ENCODE results near the gene WWC2. TPM values are rescaled to one million over a fixed set of nuclear protein-coding genes. Genes with fewer than 3 reads are reported as not detected.
A peak's percentile ranks its signal among the peaks of the same experiment; 100 is the strongest.

The WWC2 gene
- total RNA-seq, 1 donor, result 100 TPM

DNA sequence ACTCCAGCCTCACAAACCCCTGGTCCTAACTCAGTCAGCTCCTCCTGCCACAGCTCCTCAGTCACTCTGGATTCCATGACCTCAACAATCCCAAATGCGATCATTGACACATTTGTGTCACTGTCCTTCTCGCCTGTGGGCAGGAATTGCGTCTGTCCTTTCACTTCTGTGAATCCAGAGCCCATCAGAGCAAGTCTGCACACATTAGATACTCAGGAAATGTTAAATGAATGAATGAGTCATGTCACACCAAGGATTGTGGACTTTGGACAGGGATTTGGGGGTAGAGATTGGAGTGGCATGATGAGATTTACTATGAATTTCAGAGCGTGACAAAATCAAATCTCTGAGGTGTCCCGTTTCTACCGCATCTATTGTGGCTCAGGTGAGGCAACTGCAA lies 234.9 kb downstream of the WWC2 start:
- TF ChIP-seq, protein P1, sequence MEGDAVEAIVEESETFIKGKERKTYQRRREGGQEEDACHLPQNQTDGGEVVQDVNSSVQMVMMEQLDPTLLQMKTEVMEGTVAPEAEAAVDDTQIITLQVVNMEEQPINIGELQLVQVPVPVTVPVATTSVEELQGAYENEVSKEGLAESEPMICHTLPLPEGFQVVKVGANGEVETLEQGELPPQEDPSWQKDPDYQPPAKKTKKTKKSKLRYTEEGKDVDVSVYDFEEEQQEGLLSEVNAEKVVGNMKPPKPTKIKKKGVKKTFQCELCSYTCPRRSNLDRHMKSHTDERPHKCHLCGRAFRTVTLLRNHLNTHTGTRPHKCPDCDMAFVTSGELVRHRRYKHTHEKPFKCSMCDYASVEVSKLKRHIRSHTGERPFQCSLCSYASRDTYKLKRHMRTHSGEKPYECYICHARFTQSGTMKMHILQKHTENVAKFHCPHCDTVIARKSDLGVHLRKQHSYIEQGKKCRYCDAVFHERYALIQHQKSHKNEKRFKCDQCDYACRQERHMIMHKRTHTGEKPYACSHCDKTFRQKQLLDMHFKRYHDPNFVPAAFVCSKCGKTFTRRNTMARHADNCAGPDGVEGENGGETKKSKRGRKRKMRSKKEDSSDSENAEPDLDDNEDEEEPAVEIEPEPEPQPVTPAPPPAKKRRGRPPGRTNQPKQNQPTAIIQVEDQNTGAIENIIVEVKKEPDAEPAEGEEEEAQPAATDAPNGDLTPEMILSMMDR (IDR thresholded peaks at IDR 0.05; ENCODE audit: insufficient read depth, low read depth, low read length), result no peak
- no peak overlapping the region for H3K4me3 ChIP-seq (ENCODE audit: low read depth, low read length)
- DNase-seq (ENCODE audit: low read depth), result no peak

DNA sequence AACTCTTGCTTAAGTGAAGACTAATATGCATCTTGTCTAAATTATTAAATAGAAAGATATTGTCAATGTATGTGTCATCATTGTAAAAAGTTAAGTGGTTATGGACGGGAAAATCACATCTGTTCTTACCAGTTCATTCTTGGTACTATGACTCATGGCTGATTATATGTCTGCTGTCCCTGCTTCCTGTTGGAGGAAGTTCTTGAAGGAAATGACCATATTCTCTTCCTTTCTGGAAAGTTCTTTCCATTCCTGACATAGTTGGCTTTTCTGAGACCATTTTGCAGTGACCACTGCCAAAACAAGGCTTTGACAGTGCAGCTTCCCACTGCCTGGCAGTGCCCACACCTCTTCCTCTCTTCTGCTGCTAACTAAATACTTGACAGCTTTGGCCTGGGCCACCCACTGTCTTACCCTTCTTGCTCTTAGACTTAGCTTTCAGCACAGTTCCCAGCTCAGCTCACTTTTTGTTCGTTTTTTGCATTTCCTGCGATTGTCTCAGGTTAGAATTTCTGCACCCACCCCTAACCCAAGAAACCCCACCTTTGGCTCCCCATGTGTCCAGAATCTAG lies 236.4 kb downstream of the WWC2 start:
- peak; percentile 88 for DNase-seq (ENCODE audit: low read depth)
- no peak overlapping the region for H3K4me3 ChIP-seq (ENCODE audit: low read depth, low read length)
- TF ChIP-seq, protein P1 (IDR thresholded peaks at IDR 0.05; ENCODE audit: insufficient read depth, low read depth, low read length), result no peak

DNA sequence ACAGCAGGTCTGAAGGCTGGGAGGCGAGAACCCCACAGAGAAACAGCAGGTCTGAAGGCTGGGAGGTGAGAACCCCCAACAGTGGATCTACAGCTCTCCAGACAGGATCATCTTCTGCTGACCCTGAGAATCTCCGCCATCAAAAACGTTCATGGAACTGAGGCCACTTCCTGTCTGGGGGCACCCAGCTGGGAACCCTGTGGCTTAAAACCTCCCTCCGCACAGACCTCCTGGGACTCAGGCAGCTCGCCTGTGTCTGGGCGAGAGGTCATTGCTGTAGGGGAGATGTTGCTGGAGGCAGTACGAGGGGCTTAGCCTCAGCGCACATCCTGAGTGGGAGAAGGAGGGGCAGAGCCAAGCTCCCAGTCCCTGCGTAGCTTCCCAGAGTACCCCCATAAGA lies 238.3 kb downstream of the WWC2 start:
- TF ChIP-seq, protein P1 (IDR thresholded peaks at IDR 0.05; ENCODE audit: insufficient read depth, low read depth, low read length), result no peak
- H3K4me3 ChIP-seq (ENCODE audit: low read depth, low read length), result no peak overlapping the region
- no peak for DNase-seq (ENCODE audit: low read depth)

DNA sequence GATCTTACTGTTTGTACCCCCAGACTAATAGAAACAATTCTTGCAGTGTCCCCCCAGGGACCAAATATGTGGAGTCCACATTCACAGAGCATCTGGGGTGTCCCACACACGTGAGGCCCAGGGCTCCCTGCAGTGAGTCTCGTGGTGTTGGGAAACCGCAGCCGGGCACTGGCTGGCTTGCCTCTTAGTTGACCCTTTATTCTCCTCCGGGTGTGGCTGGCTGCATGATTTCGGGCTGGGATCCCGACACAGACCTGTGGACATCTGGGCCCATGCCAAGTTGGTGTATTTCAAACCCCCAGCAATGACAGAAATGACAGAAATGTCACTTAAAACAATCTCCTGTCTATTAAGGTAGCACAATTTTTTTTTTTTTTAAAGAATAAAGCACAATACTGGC lies 238.8 kb downstream of the WWC2 start:
- no peak overlapping the region for H3K4me3 ChIP-seq (ENCODE audit: low read depth, low read length)
- DNase-seq (ENCODE audit: low read depth), result peak; percentile 13
- TF ChIP-seq, protein P1 (IDR thresholded peaks at IDR 0.05; ENCODE audit: insufficient read depth, low read depth, low read length), result no peak

DNA sequence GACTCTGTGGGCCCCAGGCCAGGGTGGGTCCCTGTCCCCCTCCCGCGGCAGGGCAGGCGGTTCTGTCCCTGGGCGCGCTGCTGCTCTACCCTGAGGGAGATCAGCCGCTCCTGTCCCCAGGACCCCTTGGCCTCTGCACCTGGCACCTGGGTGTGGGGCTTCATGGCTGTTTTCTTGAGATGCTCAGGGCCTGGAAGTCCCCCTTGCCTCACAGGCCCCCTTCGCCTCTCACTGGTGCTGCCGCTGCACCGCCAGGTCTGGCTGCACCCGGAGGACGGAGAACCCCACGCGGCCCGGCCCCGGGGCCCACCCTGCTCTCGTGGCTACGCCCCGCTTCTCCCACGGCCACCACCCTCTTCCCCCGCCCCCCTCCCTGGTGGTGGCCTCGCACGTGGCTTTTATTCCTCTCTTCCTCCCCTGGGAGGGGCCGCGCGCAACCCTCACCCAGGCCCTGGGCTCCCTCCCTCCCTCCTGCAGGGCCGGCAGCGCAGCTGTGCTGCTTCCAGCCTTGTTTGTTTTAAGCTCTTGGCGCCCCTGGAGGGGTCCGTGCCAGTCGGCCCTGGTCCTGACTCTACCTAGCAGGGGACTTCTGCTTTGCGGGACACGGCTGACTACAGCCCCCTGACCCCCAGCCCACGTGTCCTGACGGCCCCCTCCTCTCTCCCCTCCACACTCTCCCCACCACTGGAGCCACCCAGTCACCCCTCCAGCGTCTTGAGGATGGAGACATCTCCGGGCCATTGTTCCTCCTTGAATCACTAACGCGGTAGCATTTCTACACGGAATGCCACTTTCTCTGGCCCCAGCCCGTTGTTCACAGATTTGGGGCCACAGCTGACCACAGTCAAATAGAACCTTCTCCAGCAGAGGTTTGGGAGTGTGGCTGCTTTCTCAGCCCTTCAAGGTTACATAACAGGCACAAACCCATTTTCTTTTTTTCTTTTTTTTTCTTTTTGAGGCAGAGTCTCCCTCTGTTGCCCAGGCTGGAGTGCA lies 243.8 kb downstream of the WWC2 start:
- DNase-seq (ENCODE audit: low read depth), result no peak
- peak overlapping the region; percentile 9 for H3K4me3 ChIP-seq (ENCODE audit: low read depth, low read length)
- TF ChIP-seq, protein P1 (IDR thresholded peaks at IDR 0.05; ENCODE audit: insufficient read depth, low read depth, low read length), result no peak

DNA sequence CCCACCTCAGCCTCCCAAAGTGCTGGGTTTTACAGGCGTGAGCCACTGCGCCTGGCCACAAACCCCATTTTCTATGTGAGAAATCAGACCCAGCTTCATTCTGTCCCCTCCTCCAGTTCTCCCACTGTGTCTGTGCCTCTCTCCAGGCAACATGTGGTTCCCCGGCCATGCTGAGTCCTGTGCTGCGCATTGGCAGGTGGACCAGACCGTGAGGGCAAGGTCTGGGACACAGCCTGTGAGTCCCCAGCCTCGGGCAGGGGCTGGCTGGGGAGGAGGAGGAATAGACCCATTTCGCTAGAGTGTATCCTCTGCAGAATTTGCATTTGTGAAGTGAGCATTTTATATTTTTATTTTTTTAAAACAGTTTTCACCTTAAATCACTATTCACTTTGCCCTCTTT lies 244.7 kb downstream of the WWC2 start:
- no peak overlapping the region for H3K4me3 ChIP-seq (ENCODE audit: low read depth, low read length)
- TF ChIP-seq, protein P1 (IDR thresholded peaks at IDR 0.05; ENCODE audit: insufficient read depth, low read depth, low read length), result no peak
- no peak for DNase-seq (ENCODE audit: low read depth)

Measured in fibroblast of villous mesenchyme (primary cell).